NCI-H345 treated with DMSO at 0.1 percent for 48 hours (cell line): ENCODE results near the gene ZC3HAV1.
"Not testable (repeated sequence)": the region's sequence is repeated elsewhere in the genome, so short reads cannot be mapped to it uniquely, and the experiment has no call there.

Experiments
- DNase-seq: peaks from one replicate; lab custom pipeline; 2025; ENCODE audit not compliant: unreplicated experiment; lab: John Stamatoyannopoulos, UW

Gene ZC3HAV1

DNA sequence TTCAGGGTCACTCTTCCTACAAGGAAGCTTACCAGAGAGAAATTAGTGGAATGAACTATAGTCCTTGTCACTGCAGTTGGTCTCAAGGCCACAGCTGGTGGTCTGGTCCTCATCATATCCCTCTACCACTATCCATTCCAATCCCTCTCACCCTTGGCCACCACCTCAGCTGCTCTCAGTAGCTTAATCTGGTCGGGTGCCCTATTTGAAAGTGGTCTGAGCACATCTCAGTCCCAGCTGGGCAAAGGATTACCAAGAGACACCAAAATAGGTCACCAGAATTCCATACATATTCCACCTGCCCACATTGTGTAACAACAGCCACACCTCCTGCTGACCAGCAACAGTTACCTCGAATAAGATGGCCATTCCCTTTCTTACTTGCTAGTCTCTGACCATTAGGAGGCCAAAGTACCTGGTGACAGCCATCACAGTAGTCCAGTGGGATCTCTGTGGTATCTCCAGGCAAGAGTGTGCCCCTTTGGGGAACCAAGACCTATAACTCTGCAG is 3.3 kb upstream of the ZC3HAV1 start:
- no peak for DNase-seq

DNA sequence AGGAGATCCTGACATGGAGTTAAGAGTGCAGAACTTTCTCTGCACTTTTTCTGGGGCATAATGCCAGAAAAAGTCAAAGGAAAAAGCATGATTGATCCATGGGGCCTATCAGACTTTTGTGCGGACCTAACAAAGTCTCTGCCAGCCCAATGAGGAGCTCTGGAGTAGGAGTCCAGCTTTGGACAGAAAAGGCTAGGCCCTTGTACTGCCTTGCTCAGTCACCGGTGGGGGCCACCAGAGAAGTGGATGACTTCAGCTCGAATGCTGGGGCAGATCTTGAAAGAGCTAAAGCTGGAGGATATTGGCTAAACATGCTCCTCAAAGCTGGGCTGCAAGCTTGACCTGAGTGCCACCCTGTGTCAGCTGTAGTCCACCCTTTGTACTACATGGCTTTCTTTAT is 2.8 kb upstream of the ZC3HAV1 start:
- no peak for DNase-seq

DNA sequence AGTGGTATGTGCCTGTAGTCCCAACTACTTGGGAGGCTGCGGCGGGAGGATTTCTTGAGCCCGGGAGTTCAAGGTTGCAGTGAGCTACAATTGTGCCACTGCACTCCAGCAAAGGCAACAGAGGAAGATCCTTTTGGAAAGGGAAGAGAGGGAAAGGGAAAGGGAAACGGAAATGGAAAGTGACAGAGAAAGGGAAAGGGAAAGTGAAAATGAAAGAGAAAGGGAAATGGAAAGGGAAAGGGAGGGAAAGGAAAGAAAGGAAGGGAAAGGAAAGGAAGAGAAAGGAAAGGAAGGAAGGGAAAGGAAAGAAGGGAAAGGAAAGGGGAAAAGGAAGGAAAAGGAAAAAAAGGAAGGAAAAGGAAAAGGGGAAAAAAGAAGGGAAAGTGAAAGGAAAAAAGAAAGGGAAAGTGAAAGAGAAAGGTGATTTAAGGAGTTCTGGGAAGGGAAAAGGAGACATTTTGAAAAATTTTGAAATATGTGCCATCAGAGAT is 2.3 kb upstream of the ZC3HAV1 start:
- DNase-seq = no peak

DNA sequence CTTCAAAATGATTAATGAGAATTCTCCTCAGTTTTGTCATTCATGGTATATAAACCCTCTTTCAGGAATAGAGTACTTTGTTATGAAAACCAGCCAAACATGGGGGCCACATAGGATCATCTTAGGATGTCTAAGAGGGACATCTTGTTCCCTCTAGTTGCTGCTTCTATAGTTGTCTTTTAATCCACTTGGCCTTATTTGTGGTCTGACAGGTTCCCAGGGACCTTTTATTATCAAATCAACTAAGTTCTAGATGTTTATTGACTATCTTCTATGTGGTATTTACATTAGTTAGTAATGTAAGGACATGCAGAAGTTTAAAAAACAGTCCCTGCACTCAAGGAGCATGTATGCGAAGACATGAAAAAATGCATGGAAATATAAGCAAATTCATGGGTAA is 1.6 kb upstream of the ZC3HAV1 start:
- no peak for DNase-seq

DNA sequence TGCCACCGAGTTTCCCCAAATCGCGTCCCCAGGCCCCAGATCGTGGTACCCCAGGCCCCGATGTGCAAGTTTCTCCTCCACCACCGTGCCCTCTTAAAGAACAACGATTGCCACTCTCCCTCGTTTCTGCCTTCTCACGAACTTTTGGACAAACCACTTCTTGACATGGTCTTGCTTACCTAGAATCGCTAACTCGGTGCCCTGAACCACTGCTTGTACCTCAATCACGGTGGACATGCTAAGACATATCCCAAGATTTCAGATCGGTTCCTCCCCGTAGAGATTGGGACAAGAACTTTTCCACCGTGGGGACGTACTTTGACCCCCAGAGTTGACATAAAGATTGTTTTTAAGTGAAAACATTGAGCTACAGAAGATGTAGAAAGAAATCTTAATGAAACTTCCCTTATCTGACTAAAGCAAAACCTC is 477 bp upstream of the ZC3HAV1 start:
- DNase-seq = no peak

DNA sequence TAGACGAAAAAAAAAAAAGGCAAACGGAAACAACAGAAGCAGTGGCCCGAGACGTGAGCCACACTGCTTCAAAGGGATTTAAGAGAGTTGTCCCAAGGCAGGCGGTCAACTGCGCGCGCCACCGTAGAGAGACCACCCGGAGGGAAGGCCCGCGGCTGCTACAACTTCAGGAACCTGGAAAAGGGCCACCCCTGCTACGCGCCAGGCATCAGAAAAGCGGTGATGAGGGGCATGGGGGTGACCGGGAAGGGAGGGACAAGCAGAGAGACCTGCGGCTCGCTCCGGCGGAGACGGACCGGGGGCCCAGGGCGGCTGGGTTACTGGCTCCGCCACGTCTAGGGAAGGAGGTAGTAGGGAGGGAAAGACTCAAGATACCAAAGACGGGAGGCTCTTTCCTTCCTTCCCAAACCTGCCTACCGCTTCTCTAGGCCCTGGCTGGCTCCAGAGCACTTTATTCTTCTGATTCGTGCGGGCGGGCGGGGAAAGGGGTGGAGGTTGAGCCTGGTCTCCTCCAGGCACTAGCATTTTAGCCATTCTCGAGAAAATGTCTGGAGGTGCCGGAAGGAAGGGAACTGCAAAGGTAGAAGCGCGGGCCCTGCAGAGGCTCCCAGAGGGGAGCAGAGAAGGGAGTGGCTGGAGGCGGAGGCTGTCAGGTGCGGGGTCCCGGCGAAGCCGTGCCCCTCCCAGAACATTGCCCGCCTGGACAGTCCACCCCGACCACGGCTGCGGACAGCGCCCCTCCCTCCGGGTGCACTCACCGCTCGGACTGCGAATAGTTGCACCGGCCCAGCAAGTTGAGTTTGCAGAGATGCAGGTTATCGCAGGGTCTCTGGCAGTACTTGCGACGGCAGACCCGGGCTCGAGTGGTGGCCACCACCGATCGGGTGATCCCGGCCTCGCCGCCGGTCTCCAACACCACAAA is 993 bp downstream of the ZC3HAV1 start:
- DNase-seq = peak; percentile 48

DNA sequence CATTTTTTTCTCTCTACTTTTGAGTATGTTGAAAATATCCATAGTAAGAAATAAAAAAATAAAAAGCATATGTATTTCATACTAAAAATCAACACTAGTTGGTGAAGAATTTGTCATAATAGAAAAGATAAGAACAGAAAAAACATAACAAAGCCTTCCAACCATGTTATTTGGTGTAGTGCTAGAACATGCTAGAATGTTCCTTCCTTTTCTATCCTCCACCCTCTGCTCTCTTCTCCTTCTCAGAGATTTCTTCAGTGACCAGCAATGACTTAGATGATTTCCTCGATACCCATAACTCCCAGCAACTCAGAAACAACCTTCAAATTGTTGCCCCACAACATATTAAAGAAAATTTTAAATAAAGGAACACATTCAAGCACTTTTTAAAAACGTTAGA is 2.6 kb downstream of the ZC3HAV1 start:
- DNase-seq = no peak

DNA sequence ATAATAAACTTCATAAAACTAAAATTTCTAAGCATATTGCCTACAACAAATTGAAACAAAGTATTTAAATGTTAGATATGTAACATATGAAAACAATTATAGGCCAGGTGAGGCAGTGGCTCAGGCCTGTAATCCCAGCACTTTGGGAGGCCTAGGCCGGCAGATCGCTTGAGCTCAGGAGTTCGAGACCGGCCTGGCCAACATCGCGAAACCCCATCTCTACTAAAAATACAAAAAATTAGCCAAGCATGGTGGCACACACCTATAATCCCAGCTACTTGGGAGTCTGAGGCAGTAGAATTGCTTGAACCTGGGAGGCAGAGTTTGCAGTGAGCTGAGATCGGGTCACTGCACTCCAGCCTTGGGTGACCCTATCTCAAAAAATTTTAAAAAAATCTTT is 3.3 kb downstream of the ZC3HAV1 start:
- not testable (repeated sequence) for DNase-seq

DNA sequence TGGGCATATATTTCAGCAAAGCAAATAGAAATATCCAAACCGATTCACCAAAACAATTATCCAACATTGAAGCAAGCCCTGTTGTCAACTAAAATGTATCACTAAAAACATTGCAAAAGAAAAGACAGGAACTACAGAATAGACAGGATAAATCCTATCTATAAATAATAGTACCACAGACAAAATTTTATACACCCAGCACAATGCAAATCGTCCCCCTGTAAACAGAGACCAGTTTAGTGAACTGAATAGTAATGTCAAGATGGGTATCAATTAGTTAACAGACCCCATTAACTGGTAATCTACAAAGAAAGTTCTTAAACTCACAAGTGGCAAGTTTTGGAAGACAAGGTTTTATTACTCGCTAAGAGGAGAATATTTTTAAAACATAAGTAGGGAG is 4.0 kb downstream of the ZC3HAV1 start:
- DNase-seq = no peak

DNA sequence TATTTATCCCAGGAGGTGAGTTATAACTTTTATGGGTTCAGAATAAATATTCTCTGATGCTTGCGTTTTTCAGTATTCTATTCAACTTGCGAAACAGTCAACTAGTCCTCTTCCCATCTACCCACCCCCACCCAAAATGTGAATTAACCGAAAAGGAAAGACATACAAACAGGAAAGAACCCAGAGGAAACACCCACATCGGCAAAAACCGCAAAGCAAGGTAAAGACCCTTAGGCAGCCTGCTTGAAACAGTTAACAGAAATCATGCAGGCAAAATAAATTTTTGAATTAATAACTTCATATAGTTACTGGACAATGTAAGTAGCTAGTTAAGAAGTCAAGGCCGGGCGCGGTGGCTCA is 5.4 kb downstream of the ZC3HAV1 start:
- DNase-seq = no peak

DNA sequence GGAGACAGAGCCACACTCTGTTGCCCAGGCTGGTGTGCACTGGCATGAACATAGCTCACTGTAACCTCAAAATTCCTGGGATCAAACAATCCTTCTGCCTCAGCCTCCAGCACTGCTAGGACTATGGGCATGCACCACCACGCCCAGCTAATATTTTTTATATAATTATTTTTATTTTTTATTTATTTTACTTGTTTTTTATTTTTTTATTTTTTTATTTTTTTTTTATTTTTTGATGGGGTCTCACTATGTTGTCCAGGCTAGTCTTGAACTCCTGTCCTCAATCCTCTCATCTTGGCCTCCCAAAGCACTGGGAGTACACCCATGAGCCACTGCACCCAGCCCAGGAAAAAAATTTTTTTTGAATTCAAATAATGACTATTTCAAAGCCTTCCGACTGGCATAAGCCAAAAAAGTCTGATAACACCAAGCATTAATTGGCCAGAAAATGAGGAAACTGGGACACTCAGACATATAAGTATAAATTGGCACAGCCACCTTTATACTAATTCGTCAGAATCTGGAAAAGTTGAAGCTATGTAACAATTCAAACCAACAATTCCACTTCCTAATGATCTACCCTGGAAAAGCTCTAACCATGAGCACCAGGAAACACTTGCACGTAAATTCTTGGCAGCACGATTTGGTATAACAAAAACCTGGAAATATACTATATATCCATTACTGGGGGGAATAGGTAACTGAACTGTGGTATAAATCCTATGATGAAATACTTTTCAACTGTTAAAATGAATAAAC is 6.3 kb downstream of the ZC3HAV1 start:
- no peak for DNase-seq

DNA sequence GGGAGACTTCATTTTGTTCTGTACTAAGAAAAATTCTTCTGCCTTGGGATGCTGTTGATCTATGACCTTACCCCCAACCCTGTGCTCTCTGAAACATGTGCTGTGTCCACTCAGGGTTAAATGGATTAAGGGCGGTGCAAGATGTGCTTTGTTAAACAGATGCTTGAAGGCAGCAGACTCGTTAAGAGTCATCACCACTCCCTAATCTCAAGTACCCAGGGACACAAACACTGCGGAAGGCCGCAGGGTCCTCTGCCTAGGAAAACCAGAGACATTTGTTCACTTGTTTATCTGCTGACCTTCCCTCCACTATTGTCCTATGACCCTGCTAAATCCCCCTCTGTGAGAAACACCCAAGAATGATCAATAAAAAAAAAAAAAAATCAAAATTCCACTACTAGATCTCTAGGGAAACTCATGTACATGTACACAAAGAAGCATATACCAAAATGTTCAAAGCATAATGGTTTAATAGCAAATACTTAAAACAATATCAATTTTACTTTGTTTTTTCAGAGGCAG is 7.8 kb downstream of the ZC3HAV1 start:
- DNase-seq = not testable (repeated sequence)

DNA sequence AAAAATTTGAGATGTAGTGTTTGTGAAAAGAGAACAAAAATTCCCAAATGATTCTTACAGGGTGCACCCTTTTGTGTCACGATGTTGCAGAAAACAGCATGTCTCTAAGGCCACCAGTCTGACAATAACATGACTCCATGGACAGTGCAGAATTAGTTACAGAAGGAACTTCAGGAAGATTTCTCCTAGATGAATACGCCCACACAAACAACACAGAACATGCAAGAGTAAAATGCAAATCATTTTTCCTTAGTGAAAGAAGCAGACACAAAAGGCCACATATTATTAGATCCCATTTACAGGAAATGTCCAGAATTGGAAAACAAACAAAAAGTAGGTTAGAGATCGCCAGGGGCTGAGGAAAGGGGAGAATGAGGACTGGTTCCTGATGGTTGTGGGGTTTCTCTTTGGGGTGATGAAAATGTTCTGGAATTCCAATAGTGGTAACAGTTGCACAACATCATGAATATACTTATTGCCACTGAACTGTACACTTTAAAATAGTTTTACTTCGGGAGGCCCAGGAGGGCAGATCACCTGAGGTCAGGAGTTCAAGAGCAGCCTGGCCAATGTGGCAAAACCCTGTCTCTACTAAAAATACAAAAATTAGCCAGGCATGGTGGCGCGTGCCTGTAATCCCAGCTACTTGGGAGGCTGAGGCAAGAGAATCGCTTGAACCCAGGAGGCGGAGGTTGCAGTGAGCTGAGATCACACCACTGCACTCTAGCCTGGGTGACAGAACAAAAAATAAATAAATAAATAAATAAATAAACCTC is 10.2 kb downstream of the ZC3HAV1 start:
- no peak for DNase-seq

DNA sequence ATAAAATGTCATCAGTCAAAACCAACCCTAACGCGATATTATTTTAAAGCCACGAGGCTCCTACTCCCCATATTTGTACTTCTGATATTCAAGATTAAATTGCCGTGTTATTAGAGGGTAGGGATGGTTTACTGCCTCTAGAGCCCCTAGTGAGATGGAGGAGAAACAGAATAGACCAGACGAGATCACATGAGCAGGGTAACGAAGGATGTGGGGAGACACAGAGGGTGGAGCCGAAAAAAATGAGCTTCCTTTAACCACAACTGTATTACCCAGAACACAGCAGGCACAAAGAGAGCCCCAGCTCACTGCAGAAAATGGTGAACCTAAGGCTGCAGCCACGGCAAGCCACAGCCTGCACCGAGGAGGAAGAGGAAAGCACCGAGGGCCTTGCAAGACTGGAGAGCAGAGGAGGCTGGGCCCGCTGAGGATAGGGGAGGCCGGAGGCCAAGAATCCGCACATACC is 14.3 kb downstream of the ZC3HAV1 start:
- no peak for DNase-seq

DNA sequence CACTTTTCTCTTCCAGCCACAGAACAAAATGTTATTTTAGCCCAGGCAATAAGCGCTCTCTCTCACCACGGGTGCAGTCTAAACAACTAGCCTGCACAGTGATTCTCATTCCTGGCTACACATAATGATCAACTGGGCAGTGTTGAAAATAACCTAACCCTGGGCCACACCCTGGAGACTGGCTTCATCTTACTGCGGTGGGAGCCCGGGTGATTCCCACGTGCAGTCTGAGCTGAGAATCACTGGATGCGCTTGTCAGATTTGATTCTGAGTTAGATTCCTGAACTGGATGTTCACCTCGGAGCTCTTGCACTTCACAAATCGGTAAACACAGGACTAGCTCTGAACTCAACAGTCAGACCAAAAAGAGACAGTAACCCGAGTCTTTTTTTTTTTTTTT is 14.9 kb downstream of the ZC3HAV1 start:
- DNase-seq = no peak

DNA sequence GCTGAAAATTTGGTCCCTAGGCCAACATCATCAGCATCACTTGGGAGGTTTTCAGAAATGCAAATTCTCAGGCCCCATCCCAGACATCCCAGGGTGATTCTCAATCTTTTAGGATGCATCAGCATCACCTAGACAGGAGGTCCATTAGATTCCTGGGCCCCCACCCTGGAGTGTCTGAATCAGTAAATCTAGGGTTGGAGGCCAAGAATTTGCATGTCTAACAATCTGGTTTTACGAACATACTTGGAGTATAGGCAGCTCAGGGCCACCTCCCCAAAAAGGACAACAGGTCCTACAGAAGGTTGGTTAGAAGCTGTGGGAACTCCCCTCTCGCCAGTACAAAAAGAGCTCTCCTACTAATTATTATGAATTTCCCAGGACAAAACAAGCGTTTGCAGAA is 15.5 kb downstream of the ZC3HAV1 start:
- DNase-seq = no peak

DNA sequence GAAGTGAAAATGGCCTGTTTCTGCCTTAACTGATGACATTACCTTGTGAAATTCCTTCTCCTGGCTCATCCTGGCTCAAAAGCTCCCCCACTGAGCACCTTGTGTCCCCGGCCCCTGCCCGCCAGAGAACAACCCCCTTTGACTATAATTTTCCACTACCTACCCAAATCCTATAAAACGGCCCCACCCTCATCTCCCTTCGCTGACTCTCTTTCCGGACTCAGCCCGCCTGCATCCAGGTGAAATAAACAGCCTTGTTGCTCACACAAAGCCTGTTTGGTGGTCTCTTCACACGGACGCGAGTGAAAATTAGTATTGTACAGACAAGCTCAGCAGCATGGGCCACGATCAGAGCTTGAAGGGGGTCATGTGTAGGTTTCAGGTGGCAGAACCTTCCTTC is 16.0 kb downstream of the ZC3HAV1 start:
- DNase-seq = not testable (repeated sequence)

DNA sequence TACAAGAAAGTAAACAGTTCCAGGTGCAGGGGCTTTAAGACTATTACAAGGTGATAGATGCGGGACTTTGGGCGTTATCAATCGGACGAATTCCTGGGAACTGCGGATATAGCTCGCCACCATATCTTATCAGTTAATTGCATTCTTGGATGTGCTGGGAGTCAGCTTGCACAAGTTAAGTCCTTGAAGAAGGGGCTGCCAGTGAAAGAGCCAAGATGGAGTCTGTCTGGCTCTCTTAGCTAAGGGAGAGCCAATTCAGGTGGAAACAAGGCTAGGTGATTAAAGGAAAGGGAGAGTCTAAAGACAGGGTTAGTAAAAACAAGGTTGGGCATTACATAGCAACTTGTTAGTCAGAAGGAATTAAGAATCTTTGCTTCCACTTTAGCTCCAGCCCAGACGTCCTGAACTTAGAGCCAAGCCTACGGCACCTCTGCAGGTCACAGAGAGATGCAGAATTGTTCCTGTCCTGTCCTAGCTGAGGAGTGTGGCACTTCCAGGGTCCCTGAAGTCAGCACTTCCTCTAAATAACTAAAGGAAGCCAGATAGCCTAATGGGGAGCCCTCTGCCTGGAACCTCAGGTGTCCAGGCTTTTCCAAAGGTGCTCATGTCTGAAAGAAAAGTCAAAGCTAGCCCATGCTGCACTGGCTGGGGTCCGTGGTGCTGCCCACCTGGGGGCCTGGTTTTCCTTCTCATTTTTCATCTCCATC is 17.3 kb downstream of the ZC3HAV1 start:
- no peak for DNase-seq

DNA sequence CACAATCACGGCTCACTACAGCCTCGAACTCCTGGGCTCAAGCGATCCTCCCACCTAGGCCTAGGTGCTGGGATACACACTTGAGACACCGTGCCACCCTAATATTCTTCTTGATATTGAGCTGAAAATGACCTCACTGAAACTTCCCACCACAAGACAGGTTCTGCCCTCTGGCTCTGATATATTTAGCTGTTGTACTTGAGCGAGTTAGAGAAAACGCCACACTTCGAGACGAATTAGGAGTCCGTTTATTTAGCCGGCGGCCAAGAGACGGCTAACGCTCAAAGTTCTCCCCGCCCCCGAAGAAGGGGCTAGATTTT is 17.9 kb downstream of the ZC3HAV1 start:
- DNase-seq = no peak

DNA sequence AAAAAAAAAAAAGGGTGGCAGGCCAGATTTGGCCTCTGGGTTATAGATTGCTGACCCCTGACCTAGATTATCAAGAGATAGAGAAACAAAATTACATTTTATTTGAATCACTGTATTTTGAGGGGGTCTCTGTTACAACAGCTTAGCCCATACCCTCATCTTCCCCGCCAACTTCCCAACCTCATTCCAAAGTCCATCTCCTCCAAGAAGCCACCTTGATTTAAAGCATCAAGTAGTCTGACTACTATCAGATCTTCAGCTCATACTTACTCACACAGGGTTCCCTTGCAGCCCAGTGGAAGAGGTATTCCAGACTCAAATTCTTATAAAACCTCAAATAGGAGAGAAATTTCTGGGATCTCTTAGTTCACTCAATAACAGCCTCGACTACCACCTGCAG is 20.4 kb downstream of the ZC3HAV1 start:
- DNase-seq = no peak
